Lower leg skin (tissue), 4 donors: ENCODE measurements around the gene NKIRAS2. TPM values are rescaled to one million over a fixed set of nuclear protein-coding genes. Genes with fewer than 3 reads are reported as not detected.

Experiments used
- DNase-seq, 2 donors: peaks; one replicate each; pipeline ENCODE4 v3.0.0-alpha.2; 2019; ENCODE audit warnings: low spot score in 2 of 2
- H3K4me3 ChIP-seq: fragments of 200-600 bp; sonication (generic); 2 replicates; pipeline ENCODE4 v1.5.1; 2017; ENCODE audit warnings: mild to moderate bottlenecking, low read depth; ENCODE audit not compliant: poor library complexity, severe bottlenecking
- POLR2A ChIP-seq, 2 donors: fragments of 450-650 bp; IDR thresholded peaks; one replicate each; pipeline ENCODE4 v1.6.1; 2016 to 2017; ENCODE audit warnings: antibody characterized with exemption in 2 of 2, mild to moderate bottlenecking in 1 of 2, moderate library complexity in 1 of 2
- WGBS, 2 donors: methylation state at CpG; one replicate each; pipeline ENCODE4 v1.1.5; 2018; 5-methylcytosine and 5-hydroxymethylcytosine counted together
- intact Hi-C: fragments of 100-400 bp; cut with DNase I; formaldehyde crosslinking; loops from one replicate; pipeline ENCODE4 v1.15.0; 2023; ENCODE audit warnings: low total_unique reads
- total RNA-seq, 4 donors: library from RNA; depleted of rRNA; stranded (reverse); fragments of >200 nt; gene quantifications; one replicate each; pipeline ENCODE4 v1.1.0, GENCODE V29; 2016
- TF ChIP-seq, protein P1 (sequence below), 3 donors: fragments of 450-650 bp; IDR thresholded peaks; one replicate each; pipeline ENCODE4 v1.5.1; 2016; ENCODE audit warnings: antibody characterized with exemption in 3 of 3, mild to moderate bottlenecking in 3 of 3, moderate library complexity in 2 of 3

The NKIRAS2 gene
- 10 to 100 TPM; 44.6 to 57.9 (median 52.3) TPM for total RNA-seq

DNA sequence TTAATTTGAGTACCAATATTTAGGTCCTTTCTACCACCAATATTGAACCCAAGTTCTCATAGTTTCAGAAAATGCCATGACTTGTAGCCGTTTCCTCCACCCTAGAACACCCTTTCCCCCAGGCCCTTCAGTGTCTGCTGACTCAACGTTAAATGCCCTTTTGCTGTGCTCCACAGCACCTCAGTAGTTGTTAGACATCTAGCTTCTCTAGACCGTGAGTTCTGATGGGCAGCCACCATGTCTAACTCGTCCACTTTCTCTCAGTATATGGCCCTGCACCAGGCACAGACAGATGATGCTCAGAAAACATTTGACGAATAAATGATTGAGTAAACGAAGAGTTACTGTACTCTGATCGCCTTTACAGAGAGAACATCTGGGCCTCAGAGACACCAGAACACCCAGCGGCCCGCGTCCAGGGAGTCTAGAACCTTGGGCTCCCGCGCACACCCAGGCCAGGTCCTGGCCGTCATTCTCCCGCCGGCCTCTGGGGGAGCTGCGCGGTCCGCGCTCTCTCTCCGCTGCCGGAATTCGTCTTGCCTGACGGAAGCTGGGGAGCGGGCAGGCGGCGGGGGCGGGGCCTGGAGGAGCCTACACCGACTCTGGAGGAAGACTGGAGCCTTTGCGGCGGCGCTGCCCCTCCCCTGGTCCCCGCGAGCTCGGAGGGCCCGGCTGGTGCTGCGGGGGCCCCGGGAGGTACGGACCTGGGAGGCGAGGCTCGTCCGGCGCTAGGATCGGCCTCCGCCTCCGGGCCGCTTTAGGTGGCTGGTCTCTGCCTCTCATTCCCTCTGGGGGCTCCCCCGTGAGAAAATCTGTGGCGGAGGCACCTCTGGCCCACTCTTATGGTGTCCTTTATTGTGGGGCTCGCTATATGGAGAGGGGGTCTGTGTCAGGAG lies at the start of gene NKIRAS2:
TSS of gene NKIRAS2 (plus strand) at position 582 of the 896 bp plus-strand sequence. CDS start 1,488 bp downstream, outside the sequence.
- peak; percentile 90 to 99 for DNase-seq
- intact Hi-C loops: no loop called here
- 11% methylated on average over 31 to 33 of the region's 49 CpGs for WGBS, 2 donors
- peak within 1 kb of the TSS; percentile 92 for H3K4me3 ChIP-seq
- TF ChIP-seq, protein P1, sequence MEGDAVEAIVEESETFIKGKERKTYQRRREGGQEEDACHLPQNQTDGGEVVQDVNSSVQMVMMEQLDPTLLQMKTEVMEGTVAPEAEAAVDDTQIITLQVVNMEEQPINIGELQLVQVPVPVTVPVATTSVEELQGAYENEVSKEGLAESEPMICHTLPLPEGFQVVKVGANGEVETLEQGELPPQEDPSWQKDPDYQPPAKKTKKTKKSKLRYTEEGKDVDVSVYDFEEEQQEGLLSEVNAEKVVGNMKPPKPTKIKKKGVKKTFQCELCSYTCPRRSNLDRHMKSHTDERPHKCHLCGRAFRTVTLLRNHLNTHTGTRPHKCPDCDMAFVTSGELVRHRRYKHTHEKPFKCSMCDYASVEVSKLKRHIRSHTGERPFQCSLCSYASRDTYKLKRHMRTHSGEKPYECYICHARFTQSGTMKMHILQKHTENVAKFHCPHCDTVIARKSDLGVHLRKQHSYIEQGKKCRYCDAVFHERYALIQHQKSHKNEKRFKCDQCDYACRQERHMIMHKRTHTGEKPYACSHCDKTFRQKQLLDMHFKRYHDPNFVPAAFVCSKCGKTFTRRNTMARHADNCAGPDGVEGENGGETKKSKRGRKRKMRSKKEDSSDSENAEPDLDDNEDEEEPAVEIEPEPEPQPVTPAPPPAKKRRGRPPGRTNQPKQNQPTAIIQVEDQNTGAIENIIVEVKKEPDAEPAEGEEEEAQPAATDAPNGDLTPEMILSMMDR (IDR thresholded peaks at IDR 0.05): peak in 1 of 3 donors; percentile 83
- no peak for TF ChIP-seq POLR2A (IDR thresholded peaks at IDR 0.05)

DNA sequence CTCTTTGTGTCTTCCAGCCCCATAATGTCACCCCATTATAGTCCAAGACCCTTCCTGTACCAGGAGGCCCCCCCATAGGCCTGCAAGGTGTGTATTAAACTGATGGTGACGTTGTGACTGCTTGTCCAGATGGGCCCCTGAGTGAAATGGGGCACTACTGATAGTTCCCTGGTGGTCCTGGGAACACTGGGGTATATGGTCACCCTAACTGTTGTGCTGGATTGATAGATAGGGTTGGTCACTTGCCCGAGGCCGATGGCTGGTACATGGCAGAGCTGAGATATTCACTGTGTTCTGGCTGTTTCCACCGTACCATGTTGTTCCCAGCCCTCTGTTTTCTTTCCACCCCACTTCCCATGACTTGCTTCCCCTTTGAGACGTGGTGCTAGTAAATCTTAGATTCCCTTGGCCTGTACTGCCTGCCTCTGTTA lies 49.0 kb upstream of the NKIRAS2 start:
- intact Hi-C loops: no loop called here
- no peak for DNase-seq
- TF ChIP-seq, protein P1 (IDR thresholded peaks at IDR 0.05): no peak
- TF ChIP-seq POLR2A (IDR thresholded peaks at IDR 0.05): no peak
- no peak overlapping the region for H3K4me3 ChIP-seq
- 80 to 88% methylated on average over 5 of the region's 5 CpGs for whole genome bisulfite sequencing, 2 donors

DNA sequence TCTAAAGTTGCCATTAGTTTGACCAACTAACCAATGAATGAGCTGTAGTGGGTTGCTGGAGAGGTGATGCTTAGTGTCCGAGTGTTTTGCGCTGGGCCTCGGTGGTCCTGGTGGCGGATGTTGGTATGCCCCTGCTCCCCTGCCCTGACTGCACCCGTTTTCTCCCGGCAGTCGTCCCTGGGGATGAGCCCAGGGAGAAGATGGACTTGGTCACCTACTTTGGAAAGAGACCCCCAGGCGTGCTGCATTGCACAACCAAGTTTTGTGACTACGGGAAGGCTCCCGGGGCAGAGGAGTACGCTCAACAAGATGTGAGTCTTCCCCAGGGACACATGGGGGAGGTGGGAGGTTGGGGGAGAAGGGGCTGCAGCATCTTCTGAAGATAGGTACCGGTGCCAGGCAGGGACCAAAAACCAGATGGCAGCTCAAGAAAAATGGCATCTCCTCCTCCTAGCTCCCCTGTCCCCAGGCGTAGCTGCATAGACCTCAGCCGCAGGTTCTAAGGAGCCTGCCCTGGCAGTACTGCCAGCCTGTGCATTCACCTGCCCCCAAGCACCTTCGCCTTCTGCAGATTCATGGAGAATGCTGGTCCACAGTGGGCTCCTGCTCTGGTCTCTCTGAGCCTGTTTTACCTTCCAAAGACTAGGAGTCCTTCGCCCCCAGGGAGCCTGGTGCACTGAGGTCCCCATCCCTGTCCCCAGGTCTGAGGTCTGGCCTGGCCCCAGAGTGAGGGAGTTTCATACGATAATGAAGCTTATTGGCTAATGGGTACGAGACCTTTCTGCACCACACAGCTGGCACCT lies 48.0 kb upstream of the NKIRAS2 start:
- intact Hi-C loops: no loop called here
- TF ChIP-seq POLR2A (IDR thresholded peaks at IDR 0.05): no peak
- TF ChIP-seq, protein P1 (IDR thresholded peaks at IDR 0.05): no peak
- 84 to 86% methylated on average over 17 to 18 of the region's 18 CpGs for WGBS, 2 donors

DNA sequence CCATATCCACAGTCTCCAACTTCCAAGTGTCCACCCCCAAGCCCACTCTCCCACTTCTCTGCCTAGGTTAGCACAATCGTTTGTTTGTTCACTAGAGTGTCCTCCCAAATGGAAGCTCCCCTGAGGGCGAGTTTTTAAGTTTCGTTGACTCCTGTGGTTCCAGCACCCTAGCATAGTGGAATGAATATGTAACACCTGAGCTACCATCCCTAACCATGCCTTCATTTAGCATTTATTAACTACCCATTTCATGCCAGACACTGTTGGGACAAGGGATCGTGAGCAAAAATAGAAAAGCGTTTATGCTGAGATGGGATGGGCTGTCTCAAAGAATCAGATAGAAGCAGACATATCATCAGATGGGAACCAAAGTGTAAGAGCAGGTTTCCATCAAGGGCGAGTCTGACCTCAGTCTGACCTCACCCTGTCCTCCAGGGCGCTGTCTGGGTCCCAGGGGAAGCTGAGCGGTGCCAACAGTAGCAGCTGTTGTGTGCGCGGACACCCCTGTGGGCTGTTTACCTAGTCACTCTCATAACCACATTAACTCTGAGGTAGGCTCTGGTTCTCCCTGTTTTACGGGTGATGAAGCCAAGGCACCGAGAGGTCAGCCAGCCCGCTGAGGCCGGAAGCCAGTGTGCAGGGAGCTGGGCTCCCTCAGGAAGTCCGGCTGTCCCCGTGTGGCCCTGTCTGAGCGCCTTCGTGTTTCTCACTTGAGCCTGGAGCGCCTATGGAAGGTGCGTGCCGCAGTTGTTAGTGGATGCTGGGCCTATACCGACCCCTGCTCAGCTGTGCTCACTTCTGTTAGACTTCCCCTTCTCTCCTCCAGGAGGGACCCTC lies 47.1 kb upstream of the NKIRAS2 start:
- intact Hi-C loops: no loop called here
- no peak overlapping the region for H3K4me3 ChIP-seq
- DNase-seq: no peak
- no peak for TF ChIP-seq POLR2A (IDR thresholded peaks at IDR 0.05)
- TF ChIP-seq, protein P1 (IDR thresholded peaks at IDR 0.05): no peak
- 62 to 68% methylated on average over 22 of the region's 22 CpGs for WGBS, 2 donors

More for the DNA sequence above, 48.0 kb upstream of the NKIRAS2 start:
- no peak overlapping the region for H3K4me3 ChIP-seq
- DNase-seq: no peak

DNA sequence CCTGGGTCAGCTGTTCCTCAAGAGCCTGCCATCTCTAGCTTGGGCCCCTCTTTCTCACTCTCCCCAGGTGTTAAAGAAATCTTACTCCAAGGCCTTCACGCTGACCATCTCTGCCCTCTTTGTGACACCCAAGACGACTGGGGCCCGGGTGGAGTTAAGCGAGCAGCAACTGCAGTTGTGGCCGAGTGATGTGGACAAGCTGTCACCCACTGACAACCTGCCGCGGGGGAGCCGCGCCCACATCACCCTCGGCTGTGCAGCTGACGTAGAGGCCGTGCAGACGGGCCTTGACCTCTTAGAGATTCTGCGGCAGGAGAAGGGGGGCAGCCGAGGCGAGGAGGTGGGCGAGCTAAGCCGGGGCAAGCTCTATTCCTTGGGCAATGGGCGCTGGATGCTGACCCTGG lies 46.5 kb upstream of the NKIRAS2 start:
- no peak overlapping the region for H3K4me3 ChIP-seq
- TF ChIP-seq POLR2A (IDR thresholded peaks at IDR 0.05): no peak
- TF ChIP-seq, protein P1 (IDR thresholded peaks at IDR 0.05): no peak
- intact Hi-C loops: no loop called here
- WGBS, 2 donors: 81 to 83% methylated on average over 19 of the region's 19 CpGs
- no peak for DNase-seq
